ENCODE data around the gene BRI3.

The BRI3 gene

GRCh38 chr7:98267303-98267702, 14.2 kb upstream of the BRI3 start:
- intact Hi-C loops (cut with DNase I; ENCODE audit: low total_unique reads): no loop called here
- no peaks in the 10 kb centered on the region for H3K4me1 ChIP-seq
- TF ChIP-seq CTCF (IDR thresholded peaks at IDR 0.05): no peak
- no peak overlapping the region for H3K4me3 ChIP-seq
- no peaks in the 10 kb centered on the region for H3K27me3 ChIP-seq
- no peak overlapping the region for H3K27ac ChIP-seq
- no peak for DNase-seq
- H3K36me3 ChIP-seq: peaks cover 0 to 4% (median 1%) of the 10 kb centered on the region in 3 donors
- no peaks in the 10 kb centered on the region for H3K9me3 ChIP-seq

- Histone ChIP-seq H3K9me3 (no peaks in the 10 kb centered on the region), H3K36me3 (no peaks in the 10 kb centered on the region), H3K27ac (peak overlapping the region in 1 of 2 donors; percentile 58), H3K4me3 (no peak overlapping the region), H3K27me3 (no peaks in the 10 kb centered on the region), H3K4me1 (peaks cover 0 to 17% (median 5%) of the 10 kb centered on the region in 4 donors)
- intact Hi-C loops (cut with DNase I; ENCODE audit: low total_unique reads): no loop called here
- TF ChIP-seq CTCF (IDR thresholded peaks at IDR 0.05): no peak
- peak in 1 of 2 donors; percentile 52 for DNase-seq
Observed at GRCh38 chr7:98276241-98276761, 5.2 kb upstream of the BRI3 start.

GRCh38 chr7:98278408-98278807, 3.1 kb upstream of the BRI3 start:
- no peaks in the 10 kb centered on the region for H3K9me3 ChIP-seq
- H3K27ac ChIP-seq: no peak overlapping the region
- H3K27me3 ChIP-seq: no peaks in the 10 kb centered on the region
- intact Hi-C loops (cut with DNase I; ENCODE audit: low total_unique reads): no loop called here
- H3K36me3 ChIP-seq: no peaks in the 10 kb centered on the region
- DNase-seq: no peak
- H3K4me1 ChIP-seq: peaks cover 0 to 28% (median 11%) of the 10 kb centered on the region in 4 donors
- no peak overlapping the region for H3K4me3 ChIP-seq
- TF ChIP-seq CTCF (IDR thresholded peaks at IDR 0.05): no peak

- Histone ChIP-seq H3K27me3 (no peaks in the 10 kb centered on the region), H3K27ac (no peak overlapping the region), H3K9me3 (no peaks in the 10 kb centered on the region), H3K36me3 (no peaks in the 10 kb centered on the region), H3K4me1 (peaks cover 0 to 34% (median 16%) of the 10 kb centered on the region in 4 donors), H3K4me3 (no peak overlapping the region)
- intact Hi-C loops (cut with DNase I; ENCODE audit: low total_unique reads): no loop called here
- DNase-seq: no peak
- TF ChIP-seq CTCF (IDR thresholded peaks at IDR 0.05): no peak
Observed at GRCh38 chr7:98278936-98279335, 2.5 kb upstream of the BRI3 start.

- H3K4me1 ChIP-seq: peaks cover under 1 to 47% (median 28%) of the 10 kb centered on the region in 4 donors
- H3K36me3 ChIP-seq: no peaks in the 10 kb centered on the region
- no peaks in the 10 kb centered on the region for H3K9me3 ChIP-seq
- intact Hi-C loops (cut with DNase I; ENCODE audit: low total_unique reads): loop anchor here (5.0 kb wide), 1 partner anchor 1272 kb away; the partner anchor contains the start of gene FAM200A
- DNase-seq: no peak
- no peaks in the 10 kb centered on the region for H3K27me3 ChIP-seq
- no peak for TF ChIP-seq CTCF (IDR thresholded peaks at IDR 0.05)
- H3K27ac ChIP-seq: peak overlapping the region; percentile 81 to 89
- H3K4me3 ChIP-seq: peak overlapping the region; percentile 75 to 86
Observed at GRCh38 chr7:98280296-98280695, 1.2 kb upstream of the BRI3 start.

All from tibial artery (tissue), 4 donors.